Fibroblast of lung (primary cell): Measurements from ENCODE around the gene TUBA4A. TPM values are rescaled to one million over a fixed set of nuclear protein-coding genes. Genes with fewer than 3 reads are reported as not detected.

ENCODE experiments used
- DNase-seq, 2 donors: peaks; one replicate each; pipeline versions ENCODE4 v3.0.0 to v3.0.0-alpha.2; 2010; ENCODE audit warnings: low read depth in 2 of 2
- H2AFZ ChIP-seq: 2 replicates; pipeline ENCODE4 v1.5.1; 2012; ENCODE audit warnings: low read length, control low read depth, inconsistent platforms
- H3K27ac ChIP-seq: 2 replicates; pipeline ENCODE4 v1.5.1; 2011; ENCODE audit warnings: low read length, control low read depth; ENCODE audit not compliant: insufficient read depth
- H3K27me3 ChIP-seq: 2 replicates; pipeline ENCODE4 v1.5.1; 2011; ENCODE audit warnings: mild to moderate bottlenecking, low read length; ENCODE audit not compliant: control insufficient read depth, insufficient read depth
- H3K36me3 ChIP-seq: 2 replicates; pipeline ENCODE4 v1.5.1; 2011; ENCODE audit warnings: low read length; ENCODE audit not compliant: control insufficient read depth, insufficient read depth
- H3K4me1 ChIP-seq: 2 replicates; pipeline ENCODE4 v1.5.1; 2011; ENCODE audit warnings: low read length; ENCODE audit not compliant: control insufficient read depth, insufficient read depth; ENCODE audit errors: extremely low read depth
- H3K4me2 ChIP-seq: 2 replicates; pipeline ENCODE4 v1.5.1; 2011; ENCODE audit warnings: low read length, control low read depth; ENCODE audit not compliant: insufficient read depth; ENCODE audit errors: extremely low read depth
- H3K4me3 ChIP-seq, 4 experiments: fragments of 200-600 bp in 1 of 4; sonication (generic) in 1 of 4; replicated peaks in 1 of 4; 2 replicates each; pipeline ENCODE4 v1.5.1; 2011 to 2016; ENCODE audit warnings: low read length in 4 of 4, low read depth in 3 of 4, mild to moderate bottlenecking in 3 of 4, control low read depth in 2 of 4, inconsistent platforms in 1 of 4, mixed read lengths in 1 of 4; ENCODE audit not compliant: insufficient read depth in 1 of 4; ENCODE audit errors: control extremely low read depth in 1 of 4
- H3K79me2 ChIP-seq: 2 replicates; pipeline ENCODE4 v1.5.1; 2012; ENCODE audit warnings: mild to moderate bottlenecking, low read length, inconsistent platforms; ENCODE audit not compliant: control insufficient read depth, insufficient read depth
- H3K9ac ChIP-seq: 2 replicates; pipeline ENCODE4 v1.5.1; 2011; ENCODE audit warnings: mild to moderate bottlenecking, low read length, control low read depth; ENCODE audit not compliant: insufficient read depth
- H3K9me3 ChIP-seq: 2 replicates; pipeline ENCODE4 v1.5.1; 2012; ENCODE audit warnings: low read depth, low read length; ENCODE audit not compliant: control insufficient read depth, insufficient read depth
- H4K20me1 ChIP-seq: 2 replicates; pipeline ENCODE4 v1.5.1; 2011; ENCODE audit warnings: low read length; ENCODE audit not compliant: control insufficient read depth, insufficient read depth; ENCODE audit errors: extremely low read depth
- EZH2 ChIP-seq: IDR thresholded peaks from 2 replicates; pipeline ENCODE4 v1.5.1; 2012; ENCODE audit warnings: low read length, control low read depth, mild to moderate bottlenecking; ENCODE audit errors: missing control alignments
- polyA plus RNA-seq, 2 donors: library from polyadenylated mRNA; depleted of rRNA in 1 of 2; stranded (reverse) in 1 of 2; unstranded in 1 of 2; fragments of >200 nt; gene quantifications; 2 replicates each; pipeline ENCODE4 v1.2.1, GENCODE V29; 2011 to 2012; ENCODE audit warnings: missing spikeins in 1 of 2
- total RNA-seq: library from RNA; depleted of rRNA; stranded (reverse); fragments of >200 nt; gene quantifications from 2 replicates; pipeline ENCODE4 v1.2.1, GENCODE V29; 2014
- TF ChIP-seq, protein P1 (sequence below), 2 donors: IDR thresholded peaks in 1 of 2; conservative IDR thresholded peaks in 1 of 2; 1 replicate in 1 of 2; 2 replicates in 1 of 2; pipeline ENCODE4 v1.5.1; 2011 to 2012; ENCODE audit warnings: low read length in 2 of 2, control low read depth in 1 of 2, inconsistent platforms in 1 of 2, low read depth in 1 of 2, mild to moderate bottlenecking in 1 of 2

Gene TUBA4A
- total and polyA plus RNA-seq, 2 donors (not counting 1 experiment from before 2014, with no cell fraction given), result 5.6 to 14.7 TPM

GRCh38 chr2:219279151-219279915, 25.6 kb upstream of the TUBA4A start, which contains the start of gene DNAJB2:
Gene DNAJB2, plus strand, starts transcription at chr2:219279366. Its CDS starts 468 bp downstream, at chr2:219279834.
- H3K27ac ChIP-seq, result peak within 1 kb of the TSS; percentile 91
- peaks cover 8% of the 10 kb centered on the region for H3K79me2 ChIP-seq
- H3K9ac ChIP-seq, result peak within 1 kb of the TSS; percentile 98
- no peak for TF ChIP-seq EZH2
- TF ChIP-seq, protein P1, sequence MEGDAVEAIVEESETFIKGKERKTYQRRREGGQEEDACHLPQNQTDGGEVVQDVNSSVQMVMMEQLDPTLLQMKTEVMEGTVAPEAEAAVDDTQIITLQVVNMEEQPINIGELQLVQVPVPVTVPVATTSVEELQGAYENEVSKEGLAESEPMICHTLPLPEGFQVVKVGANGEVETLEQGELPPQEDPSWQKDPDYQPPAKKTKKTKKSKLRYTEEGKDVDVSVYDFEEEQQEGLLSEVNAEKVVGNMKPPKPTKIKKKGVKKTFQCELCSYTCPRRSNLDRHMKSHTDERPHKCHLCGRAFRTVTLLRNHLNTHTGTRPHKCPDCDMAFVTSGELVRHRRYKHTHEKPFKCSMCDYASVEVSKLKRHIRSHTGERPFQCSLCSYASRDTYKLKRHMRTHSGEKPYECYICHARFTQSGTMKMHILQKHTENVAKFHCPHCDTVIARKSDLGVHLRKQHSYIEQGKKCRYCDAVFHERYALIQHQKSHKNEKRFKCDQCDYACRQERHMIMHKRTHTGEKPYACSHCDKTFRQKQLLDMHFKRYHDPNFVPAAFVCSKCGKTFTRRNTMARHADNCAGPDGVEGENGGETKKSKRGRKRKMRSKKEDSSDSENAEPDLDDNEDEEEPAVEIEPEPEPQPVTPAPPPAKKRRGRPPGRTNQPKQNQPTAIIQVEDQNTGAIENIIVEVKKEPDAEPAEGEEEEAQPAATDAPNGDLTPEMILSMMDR (conservative IDR thresholded peaks at IDR 0.05 in 1 of 2, IDR thresholded peaks at IDR 0.05 in 1 of 2; ENCODE audit: low read depth in 1 of 2, low read length in 2 of 2), result no peak
- H4K20me1 ChIP-seq, result no peaks in the 10 kb centered on the region
- peak within 1 kb of the TSS; percentile 41 to 80 (median 73) for H3K4me3 ChIP-seq
- peaks cover 23% of the 10 kb centered on the region for H3K36me3 ChIP-seq
- peak within 1 kb of the TSS; percentile 100 for H3K4me2 ChIP-seq
- no peaks in the 10 kb centered on the region for H3K9me3 ChIP-seq
- DNase-seq, result peak; percentile 99
- H3K4me1 ChIP-seq, result peaks cover 23% of the 10 kb centered on the region
- no peaks in the 10 kb centered on the region for H3K27me3 ChIP-seq
- no peak within 1 kb of the TSS for H2AFZ ChIP-seq

DNA sequence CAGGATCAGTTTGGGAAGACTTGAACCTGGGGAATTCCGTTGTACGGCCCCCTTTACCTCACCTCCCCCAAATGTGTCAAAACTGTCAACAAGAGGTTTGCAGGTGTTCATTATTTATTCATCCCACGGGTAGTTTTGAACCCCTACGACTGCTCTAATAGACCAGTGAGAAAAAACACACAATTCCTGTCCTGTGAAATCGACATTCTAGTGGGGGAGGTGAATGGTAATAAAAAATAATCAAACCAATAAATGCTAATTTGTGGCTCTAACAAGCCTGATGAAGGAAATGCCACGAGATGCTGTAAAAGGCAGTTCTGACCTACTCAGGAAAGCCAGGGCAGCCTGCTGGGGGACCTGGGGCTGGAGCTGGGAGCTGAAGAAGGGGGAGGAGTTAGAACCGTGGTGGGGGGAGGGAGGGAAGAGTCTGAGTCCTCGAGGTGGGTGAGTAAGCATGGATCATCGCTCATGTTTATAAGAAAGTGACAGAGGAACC, 25.0 kb upstream of the TUBA4A start:
- H4K20me1 ChIP-seq, result no peaks in the 10 kb centered on the region
- peaks cover 8% of the 10 kb centered on the region for H3K79me2 ChIP-seq
- no peaks in the 10 kb centered on the region for H3K9me3 ChIP-seq
- H3K27me3 ChIP-seq, result no peaks in the 10 kb centered on the region
- peak overlapping the region in 3 of 4 experiments; percentile 27 to 37 (median 30) for H3K4me3 ChIP-seq
- no peak for DNase-seq
- H3K36me3 ChIP-seq, result peaks cover 23% of the 10 kb centered on the region
- H3K9ac ChIP-seq, result peak overlapping the region; percentile 52
- peak overlapping the region; percentile 91 for H3K27ac ChIP-seq
- H3K4me1 ChIP-seq, result peaks cover 29% of the 10 kb centered on the region
- no peak for TF ChIP-seq EZH2
- H3K4me2 ChIP-seq, result peak overlapping the region; percentile 75
- H2AFZ ChIP-seq, result no peak overlapping the region

- Histone ChIP-seq H3K27me3 (no peaks in the 10 kb centered on the region), H3K36me3 (peaks cover 18% of the 10 kb centered on the region), H3K79me2 (peaks cover 8% of the 10 kb centered on the region), H3K4me1 (peaks cover 29% of the 10 kb centered on the region), H4K20me1 (no peaks in the 10 kb centered on the region), H3K4me3 (no peak overlapping the region), H3K4me2 (peak overlapping the region; percentile 75), H3K9ac (peak overlapping the region; percentile 52), H3K9me3 (no peaks in the 10 kb centered on the region), H2AFZ (peak overlapping the region; percentile 88), H3K27ac (peak overlapping the region; percentile 91)
- TF ChIP-seq, protein P1 (conservative IDR thresholded peaks at IDR 0.05 in 1 of 2, IDR thresholded peaks at IDR 0.05 in 1 of 2; ENCODE audit: low read depth in 1 of 2, low read length in 2 of 2), result peak; percentile 95 to 96
- no peak for TF ChIP-seq EZH2
- DNase-seq, result peak; percentile 73 to 76
Observed at GRCh38 chr2:219277703-219278654, 24.3 kb upstream of the TUBA4A start.
